SK-N-MC (cell line): ENCODE data around the gene GOLT1B.

Experiments used
- DNase-seq: peaks from one replicate; pipeline ENCODE4 v3.0.0-alpha.2; 2011; ENCODE audit warnings: low read depth, low spot score
- H3K27ac ChIP-seq: fragments of 200-600 bp; sonication (generic); 2 replicates; pipeline ENCODE4 v1.5.1; 2016; ENCODE audit warnings: mixed run types
- H3K36me3 ChIP-seq: fragments of 200-600 bp; sonication (generic); 2 replicates; pipeline ENCODE4 v1.6.1; 2017; ENCODE audit warnings: antibody characterized with exemption, low read length, mixed read lengths; ENCODE audit not compliant: insufficient read depth
- H3K4me3 ChIP-seq: fragments of 200-600 bp; sonication (generic); 2 replicates; pipeline ENCODE4 v1.5.1; 2016
- H3K9ac ChIP-seq: fragments of 200-600 bp; sonication (generic); 2 replicates; pipeline ENCODE4 v1.8.0; 2017; ENCODE audit warnings: mixed run types, mixed read lengths; ENCODE audit not compliant: insufficient read length
- H3K9me3 ChIP-seq: fragments of 200-600 bp; sonication (generic); 2 replicates; pipeline ENCODE4 v1.6.1; 2017; ENCODE audit warnings: low read depth, mild to moderate bottlenecking, antibody characterized with exemption, low read length, moderate library complexity, mixed read lengths
- EZH2 ChIP-seq: fragments of 200-600 bp; sonication (generic); IDR thresholded peaks from one replicate; pipeline ENCODE4 v1.6.1; 2017; ENCODE audit warnings: antibody characterized with exemption
- FOXP2 ChIP-seq: optimal IDR thresholded peaks from 2 replicates; pipeline ENCODE3; 2011; ENCODE audit warnings: mild to moderate bottlenecking, moderate library complexity; ENCODE audit not compliant: insufficient read depth; ENCODE audit errors: extremely low read length, control extremely low read depth
- POLR2AphosphoS5 ChIP-seq: IDR thresholded peaks from 2 replicates; pipeline ENCODE4 v1.6.1; 2012; ENCODE audit warnings: mild to moderate bottlenecking, low read depth, low read length, borderline replicate concordance

Gene GOLT1B

GRCh38 chr12:21546716-21547115 is 45.1 kb downstream of the GOLT1B start:
- no peak for TF ChIP-seq EZH2
- no peak for DNase-seq
- Histone ChIP-seq H3K36me3 (no peaks in the 10 kb centered on the region), H3K9ac (no peak overlapping the region), H3K4me3 (no peak overlapping the region), H3K27ac (no peak overlapping the region), H3K9me3 (no peaks in the 10 kb centered on the region)

GRCh38 chr12:21547437-21547836 is 45.8 kb downstream of the GOLT1B start:
- H3K36me3 ChIP-seq: no peaks in the 10 kb centered on the region
- DNase-seq: no peak
- no peaks in the 10 kb centered on the region for H3K9me3 ChIP-seq
- H3K4me3 ChIP-seq: no peak overlapping the region
- H3K9ac ChIP-seq: no peak overlapping the region
- H3K27ac ChIP-seq: no peak overlapping the region
- no peak for TF ChIP-seq POLR2AphosphoS5
- no peak for TF ChIP-seq EZH2
- TF ChIP-seq FOXP2: no peak

- DNase-seq: no peak
- no peak overlapping the region for H3K4me3 ChIP-seq
- H3K27ac ChIP-seq: no peak overlapping the region
- no peaks in the 10 kb centered on the region for H3K36me3 ChIP-seq
- H3K9ac ChIP-seq: no peak overlapping the region
- H3K9me3 ChIP-seq: no peaks in the 10 kb centered on the region
- TF ChIP-seq POLR2AphosphoS5 (no peak), FOXP2 (no peak), EZH2 (no peak)
These were observed 50.4 kb downstream of the GOLT1B start for GRCh38 chr12:21551841-21552465.

GRCh38 chr12:21552635-21553328 is 51.2 kb downstream of the GOLT1B start:
- TF ChIP-seq POLR2AphosphoS5 (no peak), FOXP2 (no peak), EZH2 (no peak)
- DNase-seq: no peak
- Histone ChIP-seq H3K36me3 (no peaks in the 10 kb centered on the region), H3K27ac (no peak overlapping the region), H3K9ac (no peak overlapping the region), H3K9me3 (no peaks in the 10 kb centered on the region), H3K4me3 (no peak overlapping the region)

- DNase-seq: no peak
- no peak for TF ChIP-seq FOXP2
- no peak for TF ChIP-seq EZH2
- TF ChIP-seq POLR2AphosphoS5: no peak
- no peaks in the 10 kb centered on the region for H3K36me3 ChIP-seq
These were observed 51.7 kb downstream of the GOLT1B start for GRCh38 chr12:21553329-21553675.

GRCh38 chr12:21558100-21558679 is 56.6 kb downstream of the GOLT1B start:
- TF ChIP-seq EZH2 (no peak), FOXP2 (no peak), POLR2AphosphoS5 (no peak)
- DNase-seq: no peak
- H3K27ac ChIP-seq: no peak overlapping the region
- no peaks in the 10 kb centered on the region for H3K36me3 ChIP-seq
- no peaks in the 10 kb centered on the region for H3K9me3 ChIP-seq
- H3K4me3 ChIP-seq: no peak overlapping the region
- no peak overlapping the region for H3K9ac ChIP-seq

More at GRCh38 chr12:21553329-21553675, 51.7 kb downstream of the GOLT1B start:
- Histone ChIP-seq H3K4me3 (no peak overlapping the region), H3K9ac (no peak overlapping the region), H3K27ac (no peak overlapping the region), H3K9me3 (no peaks in the 10 kb centered on the region)

GRCh38 chr12:21559855-21560569 is 58.4 kb downstream of the GOLT1B start:
- Histone ChIP-seq H3K9ac (no peak overlapping the region), H3K36me3 (no peaks in the 10 kb centered on the region), H3K4me3 (no peak overlapping the region), H3K9me3 (no peaks in the 10 kb centered on the region), H3K27ac (no peak overlapping the region)
- no peak for DNase-seq
- no peak for TF ChIP-seq POLR2AphosphoS5
- TF ChIP-seq EZH2: no peak
- no peak for TF ChIP-seq FOXP2

- Histone ChIP-seq H3K27ac (no peak overlapping the region), H3K9ac (no peak overlapping the region), H3K4me3 (no peak overlapping the region), H3K9me3 (no peaks in the 10 kb centered on the region), H3K36me3 (no peaks in the 10 kb centered on the region)
- TF ChIP-seq EZH2 (no peak), FOXP2 (no peak), POLR2AphosphoS5 (no peak)
- no peak for DNase-seq
These were observed 59.6 kb downstream of the GOLT1B start for GRCh38 chr12:21561158-21561557.
